T-helper 9 cell (primary cell): ENCODE measurements around the gene RALA.

Experiments
- DNase-seq: peaks from one replicate; pipeline ENCODE4 v3.0.0-alpha.2; 2020

RALA gene

DNA sequence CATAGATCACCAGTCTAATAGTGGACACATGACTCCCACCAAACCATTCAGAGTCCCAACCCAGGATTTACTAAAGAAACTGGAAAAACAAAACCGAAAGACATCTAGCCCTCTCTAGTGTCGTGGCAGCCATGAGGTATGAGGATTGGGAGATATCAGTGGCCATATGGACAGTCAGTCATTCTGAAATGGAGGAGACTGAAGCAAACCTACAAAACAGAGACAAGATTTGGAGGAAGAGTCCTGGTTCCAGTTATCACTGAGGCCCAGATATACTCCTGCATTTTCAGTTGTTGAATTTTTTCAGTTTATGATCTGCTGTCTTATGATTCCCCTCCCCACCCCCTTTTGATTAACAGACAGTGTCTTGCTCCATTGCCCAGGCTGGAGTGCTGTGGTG is 9.1 kb upstream of the RALA start:
- no peak for DNase-seq

DNA sequence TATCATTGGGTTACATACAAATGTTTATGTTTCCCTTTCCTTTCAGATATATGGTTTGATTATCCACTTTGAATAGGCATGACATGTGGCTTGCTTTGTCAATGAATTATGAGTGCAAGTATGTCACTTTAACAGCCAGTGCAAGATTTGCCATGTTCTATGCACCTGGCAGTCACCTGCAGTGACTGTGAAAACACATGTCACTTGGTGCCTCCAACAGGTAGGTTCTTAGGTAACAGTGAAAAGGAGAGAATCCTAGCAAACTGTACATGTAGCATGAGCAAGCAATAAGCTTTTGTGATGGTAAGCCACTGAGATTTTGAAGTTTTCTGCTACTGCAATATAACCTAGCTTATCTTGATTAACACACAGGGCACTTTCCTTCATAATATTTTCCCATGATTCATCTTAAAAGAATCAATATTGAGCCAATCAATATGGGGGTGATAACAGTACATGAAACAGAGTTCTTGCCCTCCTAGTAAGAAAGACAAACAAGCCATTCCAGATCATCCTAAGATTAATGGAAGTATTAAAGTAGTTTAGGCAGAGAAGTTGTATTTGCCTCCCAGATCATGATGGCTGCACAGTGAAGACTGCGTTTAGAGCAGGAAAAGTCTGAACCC is 7.9 kb upstream of the RALA start:
- no peak for DNase-seq

DNA sequence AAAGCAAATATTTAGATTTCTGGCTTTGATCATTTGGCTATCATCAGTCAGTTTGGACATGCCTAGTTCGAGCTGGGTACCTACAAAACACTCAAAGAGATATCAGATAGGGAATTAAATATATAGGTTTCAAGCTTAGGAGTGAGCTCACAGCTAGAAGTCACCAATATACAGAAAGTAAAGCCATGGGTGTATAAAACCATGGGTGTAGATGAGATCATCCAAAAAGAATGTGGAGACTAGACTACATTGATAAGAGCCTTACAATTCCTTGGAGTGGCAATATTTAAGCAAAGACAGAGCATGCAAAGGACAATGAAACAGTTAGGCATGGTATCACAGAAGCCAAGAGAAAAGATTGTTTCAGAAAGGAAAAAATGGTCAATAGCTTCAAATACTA is 7.2 kb upstream of the RALA start:
- no peak for DNase-seq

DNA sequence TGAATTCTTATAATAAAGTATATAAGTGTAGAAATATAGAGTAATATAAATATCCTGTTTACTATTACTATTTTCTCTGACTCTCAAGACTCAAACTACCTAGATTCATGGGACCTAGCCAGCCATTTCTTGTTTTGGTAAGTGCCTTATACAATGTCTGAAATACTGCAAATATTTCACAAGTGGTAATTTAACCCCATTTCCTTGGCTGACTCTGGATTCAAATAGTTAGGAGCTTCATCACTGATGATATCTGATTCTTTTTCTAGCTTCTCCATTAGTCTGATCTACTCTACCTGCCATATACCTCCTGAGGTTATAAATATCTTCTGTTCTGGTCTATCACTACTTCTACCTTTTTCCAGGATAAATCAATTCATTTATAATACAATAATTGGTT is 6.4 kb upstream of the RALA start:
- no peak for DNase-seq

DNA sequence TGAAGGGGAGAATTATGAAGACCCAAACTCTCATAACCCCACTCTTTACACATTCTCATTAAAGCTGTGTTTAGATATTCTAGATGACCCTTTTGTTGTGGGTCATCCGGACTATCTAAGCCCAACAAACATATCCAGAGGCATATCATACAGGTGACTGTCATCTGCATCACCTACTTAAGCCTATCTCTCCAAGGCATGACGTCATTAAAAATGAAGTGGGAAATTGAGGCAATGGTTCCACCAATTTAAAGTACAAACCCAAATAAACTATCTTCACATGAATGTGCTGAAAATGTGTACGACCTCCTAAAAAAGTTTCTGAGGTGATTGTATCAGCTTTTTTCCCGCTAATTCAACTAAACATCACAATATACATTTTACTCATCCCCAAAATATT is 4.5 kb upstream of the RALA start:
- no peak for DNase-seq

DNA sequence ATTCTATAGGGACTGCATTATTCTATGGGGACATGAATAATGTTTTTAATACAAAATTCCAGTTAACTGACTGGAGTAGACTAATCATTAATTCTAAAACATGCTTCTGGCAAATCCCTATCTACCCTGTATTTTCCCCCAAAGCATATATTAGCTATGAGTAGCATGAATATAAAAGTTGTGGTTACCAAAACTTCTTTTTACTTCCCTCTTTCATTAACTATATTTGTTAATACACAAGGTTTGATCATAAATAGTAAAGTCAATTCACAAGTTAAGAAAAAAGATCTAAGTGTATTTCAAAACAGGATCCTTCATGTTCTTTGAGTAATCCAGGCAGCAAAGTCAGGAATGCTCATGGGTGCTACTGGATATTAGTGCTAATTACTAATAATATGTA is 2.9 kb upstream of the RALA start:
- no peak for DNase-seq

DNA sequence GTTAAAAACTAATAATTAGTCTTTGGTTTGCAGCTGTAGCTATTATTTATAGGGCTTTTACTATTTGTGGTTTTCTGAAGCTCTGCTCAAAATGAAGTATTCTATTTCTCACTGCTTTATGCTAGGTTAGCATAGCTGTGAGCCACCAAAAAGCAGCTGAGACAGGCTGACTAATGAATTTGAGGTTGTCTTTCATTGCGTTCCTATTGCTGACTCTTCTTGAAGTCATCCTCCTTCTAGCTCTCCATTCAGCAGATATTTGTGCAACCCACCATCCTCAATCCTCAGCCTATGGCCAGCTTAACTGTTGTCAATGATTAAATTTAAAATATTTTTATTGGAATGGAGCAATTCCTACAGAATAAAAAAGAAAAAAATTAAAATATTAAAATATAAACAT is 2.1 kb upstream of the RALA start:
- DNase-seq, result no peak

DNA sequence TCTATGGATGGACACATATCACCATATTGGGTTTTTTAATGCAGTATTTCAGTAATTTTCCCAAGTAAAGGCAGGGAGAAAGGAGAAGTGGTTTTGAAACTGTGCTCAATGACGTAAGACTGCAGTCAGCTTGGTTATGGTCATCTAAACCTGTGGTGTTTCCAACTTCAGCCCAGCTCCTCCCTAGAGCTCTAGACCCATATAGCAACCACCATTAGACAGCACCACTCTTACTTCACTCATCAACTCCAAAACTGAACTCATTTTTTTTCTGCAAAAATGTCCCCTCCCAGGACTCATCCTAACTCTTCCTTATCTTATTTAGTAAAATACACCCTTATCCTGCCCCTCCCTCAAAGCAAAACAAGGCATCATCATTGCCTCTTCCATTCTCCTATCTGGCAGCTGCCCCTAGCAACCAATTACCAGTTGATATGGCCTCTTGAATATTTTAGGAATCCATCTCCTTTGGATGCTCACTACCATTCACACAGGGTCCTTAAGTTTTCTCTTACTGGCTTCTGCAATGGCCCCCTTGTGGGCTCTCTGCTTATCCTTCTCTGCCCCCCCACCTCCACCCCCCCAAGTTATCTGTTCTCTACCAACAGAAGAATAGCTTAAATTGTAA is 1.5 kb upstream of the RALA start:
- no peak for DNase-seq

DNA sequence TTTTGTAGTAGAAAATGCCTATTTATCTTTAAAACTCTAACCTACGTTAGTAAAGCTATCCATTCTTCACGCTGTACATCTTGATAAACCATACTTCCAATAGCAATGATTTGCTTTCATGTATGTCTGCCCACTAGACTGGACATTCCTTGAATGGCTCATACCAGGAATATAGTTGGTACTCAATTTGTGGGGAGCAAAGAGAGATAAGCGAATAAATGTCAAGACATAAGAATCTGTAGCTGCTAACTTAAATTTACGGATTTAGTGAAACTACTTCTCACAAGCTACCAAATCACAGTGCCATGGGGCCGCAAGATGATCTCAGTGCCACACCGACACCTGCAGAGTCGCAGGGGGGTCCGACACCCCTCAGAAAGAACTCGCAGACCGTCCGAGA is 763 bp upstream of the RALA start:
- DNase-seq, result no peak

DNA sequence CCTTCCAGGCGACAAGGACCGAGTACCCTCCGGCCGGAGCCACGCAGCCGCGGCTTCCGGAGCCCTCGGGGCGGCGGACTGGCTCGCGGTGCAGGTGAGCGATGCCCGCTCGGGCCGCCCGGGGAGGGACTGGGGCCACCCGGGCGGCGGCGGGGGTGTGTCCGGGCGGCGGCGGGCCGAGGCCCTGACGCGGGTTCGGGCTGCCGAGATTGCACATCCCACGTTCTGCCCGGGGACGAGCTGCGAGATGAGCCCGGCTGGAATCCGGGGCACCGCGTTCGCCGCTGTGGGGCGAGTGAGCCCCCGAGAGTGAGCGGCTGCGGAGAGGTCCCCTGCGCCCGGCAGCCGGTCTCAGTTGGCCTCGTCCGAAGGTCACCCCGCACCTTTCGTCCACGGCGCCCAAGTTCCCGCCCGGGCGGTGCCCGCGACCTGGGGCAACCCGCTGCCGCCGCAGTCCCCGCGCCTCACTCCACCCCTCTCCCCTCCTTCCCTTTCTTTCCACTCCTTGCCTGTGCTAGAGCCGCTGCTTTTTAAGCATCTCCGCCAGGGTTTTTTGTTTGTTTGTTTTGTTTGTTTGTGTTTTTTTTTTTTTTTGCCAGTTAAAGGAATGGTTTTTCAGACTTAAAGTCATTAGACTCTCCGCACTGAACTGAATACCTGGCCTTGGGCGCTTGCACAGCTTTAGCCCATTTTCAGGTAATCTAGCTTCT is 515 bp downstream of the RALA start:
- no peak for DNase-seq

DNA sequence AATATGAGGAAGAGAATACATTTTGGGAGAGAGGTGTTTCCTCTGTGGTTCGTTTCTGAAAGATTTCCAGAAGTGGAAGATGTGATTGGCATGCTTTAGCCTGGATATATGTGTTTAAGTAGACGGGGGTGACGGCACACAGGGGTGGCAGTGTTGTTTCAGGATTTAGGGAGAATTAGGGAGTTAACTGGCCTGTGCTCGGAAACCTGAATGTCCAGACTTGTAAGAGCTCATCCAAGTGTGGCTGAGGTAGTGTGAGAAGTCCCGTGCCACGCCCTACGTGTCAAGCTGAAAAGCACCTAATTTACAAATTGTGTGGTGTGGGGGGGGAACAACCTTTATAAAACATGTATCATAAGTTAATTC is 1.1 kb downstream of the RALA start:
- peak; percentile 10 for DNase-seq

DNA sequence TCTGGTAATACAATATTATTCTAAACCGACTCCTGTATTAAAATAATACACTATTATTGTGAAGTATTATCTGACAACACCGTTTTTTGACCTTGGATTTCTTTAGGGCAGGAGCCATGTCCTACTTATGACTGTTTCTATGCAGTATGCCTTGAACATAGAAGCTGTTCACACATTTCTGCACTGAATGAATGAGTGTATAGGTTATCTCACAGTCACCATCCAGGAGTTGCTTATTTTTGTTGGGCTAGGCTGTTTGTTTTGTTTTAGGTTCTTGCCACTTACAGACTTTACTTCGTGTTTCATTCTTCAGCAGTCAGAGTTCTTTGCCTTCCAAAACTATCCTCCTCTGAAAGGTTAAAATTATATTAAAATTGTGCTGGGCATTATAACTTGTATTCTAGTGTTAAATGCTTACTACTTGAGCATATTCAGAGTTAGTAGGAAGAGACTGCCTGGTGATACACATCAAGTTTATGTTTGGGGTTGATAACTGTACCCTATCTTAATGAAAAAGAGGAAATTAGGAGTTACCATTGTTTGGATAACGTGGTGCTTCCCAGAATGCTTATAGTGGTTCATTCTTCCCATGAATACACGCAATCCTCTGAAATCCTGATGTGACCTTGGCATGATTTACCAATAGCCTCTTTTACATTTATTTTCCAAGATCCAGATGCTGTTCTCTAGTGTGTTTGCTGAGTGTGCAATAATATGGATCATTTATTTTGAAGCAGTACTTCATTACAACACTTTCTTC is 1.7 kb downstream of the RALA start:
- DNase-seq, result no peak

DNA sequence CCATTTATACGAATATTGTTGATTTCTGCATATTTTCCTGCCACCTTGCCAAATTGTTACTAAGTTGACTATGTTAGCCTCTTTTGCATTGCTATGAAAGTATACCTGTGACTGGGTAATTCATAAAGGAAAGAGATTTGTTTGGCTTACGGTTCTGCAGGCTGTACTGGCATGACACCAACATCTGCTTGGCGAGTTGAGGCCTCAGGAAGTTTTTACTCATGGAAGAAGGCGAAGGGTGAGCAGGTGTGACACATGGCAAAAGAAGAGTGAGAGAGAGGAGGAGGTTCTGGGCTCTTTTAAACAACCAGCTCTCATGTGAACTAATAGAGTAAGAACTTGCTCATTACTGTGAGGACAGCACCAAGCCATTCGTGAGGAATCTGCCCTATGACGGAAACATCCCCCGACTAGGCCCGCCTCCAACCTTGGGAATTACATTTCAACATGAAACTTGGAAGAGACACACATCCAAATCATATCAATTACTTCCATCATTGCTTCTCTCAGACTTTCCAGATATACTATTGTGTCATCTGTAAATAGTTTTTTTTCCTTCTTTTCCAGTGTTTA is 8.4 kb downstream of the RALA start:
- DNase-seq, result no peak

DNA sequence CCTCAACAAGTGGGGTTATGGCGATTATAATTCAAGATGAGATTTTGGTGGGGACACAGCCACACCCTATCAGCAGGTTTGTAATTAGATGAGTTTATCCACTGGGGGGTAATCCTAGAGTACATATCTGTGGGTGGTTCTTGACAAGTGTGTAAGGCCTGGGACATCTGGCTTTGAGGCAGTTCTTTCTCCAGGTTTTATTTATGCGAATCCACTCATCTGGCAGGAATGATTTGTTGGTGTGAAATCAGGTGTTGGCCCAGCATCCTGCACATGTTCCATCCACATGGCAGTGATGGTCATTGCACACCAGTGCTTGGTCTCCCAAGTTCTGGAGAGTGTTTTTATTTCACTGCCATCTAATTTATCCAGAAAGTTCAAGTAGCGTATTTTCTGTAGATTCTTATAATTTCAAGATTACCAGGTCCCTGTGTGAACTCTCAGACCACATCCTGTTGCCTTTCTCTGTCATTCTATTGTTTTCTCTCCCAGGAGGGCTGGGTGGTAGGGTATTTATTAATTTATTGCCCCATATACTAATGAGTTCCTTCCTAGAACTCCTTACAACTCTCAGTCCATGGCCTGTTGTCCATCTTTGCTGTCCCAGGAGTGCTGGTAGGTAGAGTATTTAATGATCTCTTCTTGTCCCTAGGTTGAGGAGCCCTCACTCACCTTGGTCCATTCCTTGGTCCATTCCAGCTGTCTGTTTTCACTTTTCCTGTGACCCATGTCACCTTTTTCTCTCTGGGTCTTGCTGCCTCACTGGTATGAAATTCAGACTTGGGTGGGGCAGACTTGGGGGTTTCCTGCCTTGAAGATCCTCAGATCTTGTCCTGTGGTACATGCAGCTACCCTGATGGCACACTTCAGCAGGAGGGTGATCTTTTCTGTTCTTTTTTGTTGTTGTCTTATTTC is 10.4 kb downstream of the RALA start:
- no peak for DNase-seq

DNA sequence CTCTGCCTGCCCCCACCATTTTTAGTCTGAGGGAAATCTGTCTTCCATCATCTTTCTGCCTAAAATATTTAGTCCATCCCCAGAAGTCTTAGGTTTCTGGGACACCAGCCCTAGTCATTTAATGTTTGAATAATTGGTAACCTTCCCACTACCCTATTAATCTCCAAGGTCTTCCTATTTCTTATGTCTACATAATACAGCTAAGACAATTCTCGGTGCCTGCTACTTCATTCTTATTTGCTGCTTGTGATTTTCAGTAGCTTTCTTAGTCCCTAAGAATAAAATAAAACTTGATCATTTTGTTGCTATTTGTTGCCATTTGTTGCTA is 11.1 kb downstream of the RALA start:
- no peak for DNase-seq

DNA sequence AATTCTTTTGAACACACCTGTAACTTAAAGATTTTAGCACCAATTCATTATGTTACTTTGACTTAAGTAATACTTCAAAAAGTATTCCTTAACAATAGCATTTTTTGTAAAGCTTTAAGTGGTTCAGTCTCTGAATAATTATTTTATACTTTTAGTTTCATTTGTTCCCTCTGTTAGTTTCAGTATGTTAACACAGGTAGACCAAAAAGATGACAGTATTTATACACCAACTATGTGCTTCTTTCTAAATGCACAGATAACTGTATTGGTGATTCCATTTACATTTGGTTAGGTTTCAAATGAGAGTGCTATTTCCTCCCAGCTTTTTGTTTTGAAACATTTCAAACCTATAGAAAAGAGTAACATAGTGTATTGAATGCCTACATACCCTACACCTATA is 14.0 kb downstream of the RALA start:
- DNase-seq, result no peak

DNA sequence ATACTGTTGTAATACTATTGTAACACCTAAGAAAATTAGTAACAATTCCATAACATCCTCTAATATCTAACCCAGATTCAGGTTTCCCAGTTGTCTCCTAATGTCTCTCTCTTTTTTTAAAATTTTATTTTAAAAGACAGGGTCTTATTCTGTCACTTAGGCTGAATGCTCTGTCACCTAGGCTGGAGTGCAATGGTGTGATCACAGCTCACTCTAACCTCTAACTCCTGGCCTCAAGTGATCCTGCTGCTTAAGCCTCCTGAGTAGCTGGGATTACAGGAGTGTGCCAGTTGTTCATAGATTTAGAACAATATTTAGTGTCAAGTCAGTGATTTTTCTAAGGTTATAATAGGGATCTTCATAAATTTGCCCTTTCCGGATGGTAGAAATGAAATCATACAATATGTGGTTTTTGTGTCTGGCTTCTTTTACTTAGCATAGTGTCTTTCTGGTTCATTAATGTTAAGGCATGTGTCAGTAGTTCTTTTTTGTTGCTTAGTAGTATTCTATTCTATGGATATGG is 14.7 kb downstream of the RALA start:
- no peak for DNase-seq

DNA sequence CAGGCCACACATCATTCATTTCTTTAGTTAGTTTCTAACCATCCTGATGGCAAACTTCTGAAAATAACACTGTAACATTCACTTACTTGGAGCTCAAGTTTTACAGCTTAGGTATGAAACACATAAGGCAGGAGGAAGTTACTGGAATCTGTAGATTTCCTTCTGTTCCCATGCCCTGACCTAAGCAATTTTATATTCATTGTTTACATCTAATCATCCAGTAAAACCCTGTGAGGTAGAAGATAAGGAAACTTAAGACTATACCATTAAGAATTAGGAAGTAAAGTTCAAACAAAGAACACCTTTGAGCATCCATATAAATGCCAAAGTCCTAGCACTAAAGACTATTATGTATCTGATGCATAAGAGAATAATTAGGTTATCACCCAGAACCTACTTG is 19.5 kb downstream of the RALA start:
- no peak for DNase-seq

DNA sequence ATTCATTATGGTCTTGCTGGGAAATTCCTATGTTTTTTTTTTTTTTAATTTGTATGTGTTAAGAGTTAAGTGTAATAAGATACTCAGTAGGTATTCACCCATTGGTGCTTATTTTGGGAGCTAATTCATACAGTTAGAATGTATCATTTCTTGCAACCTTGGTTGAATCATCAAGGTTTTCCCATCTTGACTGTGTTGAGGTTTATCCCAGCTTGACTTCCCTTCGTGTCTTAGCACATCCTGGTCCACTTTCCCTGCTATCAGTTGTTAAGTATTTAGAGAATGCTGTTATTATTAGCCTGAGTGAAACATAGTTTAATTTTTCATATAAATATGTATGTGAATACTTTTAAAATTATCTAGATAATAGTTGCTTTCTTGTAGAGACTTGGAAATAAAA is 20.8 kb downstream of the RALA start:
- DNase-seq, result no peak

DNA sequence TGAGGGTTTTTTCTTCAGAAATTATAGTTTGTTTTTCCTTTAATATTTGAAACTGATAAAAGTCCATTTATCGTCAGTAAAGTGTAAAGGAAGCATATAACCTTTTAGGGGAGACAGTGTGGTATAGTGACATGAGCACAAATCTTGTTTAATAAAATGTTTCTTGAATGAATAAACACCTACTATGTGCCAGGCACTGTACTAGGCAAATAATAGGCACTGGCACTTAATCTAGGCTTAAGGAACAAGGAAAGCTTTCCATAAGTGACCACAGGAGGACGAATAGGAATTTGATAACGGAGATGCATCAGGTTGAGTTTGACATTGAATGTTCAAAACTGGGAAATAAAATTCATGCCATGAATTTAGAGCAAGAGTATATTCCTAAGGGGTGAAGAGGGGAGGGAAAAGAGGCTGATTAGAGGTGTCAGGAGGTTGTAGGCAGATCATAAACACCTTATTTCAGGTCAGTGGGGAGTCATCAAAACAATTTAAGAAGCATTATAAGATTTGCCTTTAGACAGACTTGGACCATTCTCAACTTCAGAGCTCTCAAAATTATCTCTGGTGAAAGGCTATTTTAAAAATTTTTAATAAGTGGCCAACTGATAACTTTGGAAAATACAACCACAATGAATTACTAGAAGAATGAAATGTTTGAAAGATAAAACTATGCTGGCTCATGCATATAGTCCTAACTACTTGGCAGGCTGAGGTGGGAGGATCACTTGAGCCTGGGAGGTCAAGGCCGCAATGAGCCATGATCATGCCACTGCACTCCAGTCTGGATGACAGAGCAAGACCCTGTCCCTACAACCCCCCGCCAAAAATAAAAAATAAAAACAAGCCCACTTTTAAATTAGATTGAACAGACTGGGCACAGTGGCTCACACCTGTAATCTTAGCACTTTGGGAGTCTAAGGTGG is 22.4 kb downstream of the RALA start:
- no peak for DNase-seq

DNA sequence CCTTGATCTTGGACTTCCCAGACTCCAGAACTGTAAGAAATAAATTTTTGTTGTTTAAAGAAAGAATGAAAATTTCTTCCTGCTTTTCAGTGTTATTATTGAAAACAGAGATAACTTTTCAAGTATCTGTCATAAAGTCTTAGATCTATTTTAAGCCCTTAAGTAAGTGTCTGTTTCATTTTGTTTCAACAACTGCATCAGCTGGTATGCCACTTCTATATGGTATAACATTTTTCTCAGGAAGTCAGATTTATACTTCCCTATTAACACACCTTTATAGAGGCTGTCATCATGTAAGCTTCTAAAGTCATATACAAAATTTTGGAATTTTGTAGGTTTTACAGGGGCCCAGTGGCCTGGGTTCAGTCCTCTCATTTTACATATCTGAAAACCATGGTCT is 24.4 kb downstream of the RALA start:
- DNase-seq, result no peak
